Activated T-helper 2 cell treated with anti-CD3 and anti-CD28 coated beads, Interferon-gamma antibody, Interleukin-2, Interleukin-4, amounts not matched to agents 10 μg/mL and 5 μg/mL and 100 μg/mL, durations not matched to agents 14 hours and 24 hours and 36 hours (primary cell): ENCODE results near the gene WNT1. TPM values are rescaled to one million over a fixed set of nuclear protein-coding genes. Genes with fewer than 3 reads are reported as not detected.

Source experiments
- DNase-seq: peaks from one replicate; pipeline ENCODE4 v3.0.0; 2021; ENCODE audit warnings: low spot score
- H3K27ac Mint-ChIP-seq: one replicate; pipeline ENCODE4 v1.8.0; 2021; ENCODE audit warnings: mixed read lengths
- H3K27me3 Mint-ChIP-seq: one replicate; pipeline ENCODE4 v1.8.0; 2021; ENCODE audit warnings: low read depth, mixed read lengths
- H3K36me3 Mint-ChIP-seq: one replicate; pipeline ENCODE4 v1.8.0; 2021; ENCODE audit warnings: low read depth, mixed read lengths
- H3K4me1 Mint-ChIP-seq: one replicate; pipeline ENCODE4 v1.8.0; 2021; ENCODE audit warnings: low read depth, mixed read lengths
- H3K4me3 Mint-ChIP-seq: one replicate; pipeline ENCODE4 v1.8.0; 2021; ENCODE audit warnings: low read depth, mild to moderate bottlenecking, moderate library complexity, mixed read lengths
- H3K9me3 Mint-ChIP-seq: one replicate; pipeline ENCODE4 v1.8.0; 2021; ENCODE audit warnings: mixed read lengths
- intact Hi-C: fragments of 100-400 bp; cut with micrococcal nuclease; formaldehyde crosslinking; loops from one replicate; pipeline ENCODE4 v1.15.1; 2023
- total RNA-seq: library from RNA; stranded (reverse); gene quantifications from 2 replicates; pipeline ENCODE4 v1.2.3, GENCODE V29; 2022

The WNT1 gene
- total RNA-seq, 1 donor from 2014 or later: 0.66 TPM

GRCh38 chr12:49008943-49009342 lies 30.8 kb downstream of the WNT1 start:
- H3K36me3 Mint-ChIP-seq: peaks cover 30% of the 10 kb centered on the region
- no peak for DNase-seq
- H3K27ac Mint-ChIP-seq: no peak overlapping the region
- intact Hi-C loops: no loop called here
- H3K4me1 Mint-ChIP-seq: no peaks in the 10 kb centered on the region
- no peaks in the 10 kb centered on the region for H3K27me3 Mint-ChIP-seq
- no peaks in the 10 kb centered on the region for H3K9me3 Mint-ChIP-seq
- no peak overlapping the region for H3K4me3 Mint-ChIP-seq

DNA sequence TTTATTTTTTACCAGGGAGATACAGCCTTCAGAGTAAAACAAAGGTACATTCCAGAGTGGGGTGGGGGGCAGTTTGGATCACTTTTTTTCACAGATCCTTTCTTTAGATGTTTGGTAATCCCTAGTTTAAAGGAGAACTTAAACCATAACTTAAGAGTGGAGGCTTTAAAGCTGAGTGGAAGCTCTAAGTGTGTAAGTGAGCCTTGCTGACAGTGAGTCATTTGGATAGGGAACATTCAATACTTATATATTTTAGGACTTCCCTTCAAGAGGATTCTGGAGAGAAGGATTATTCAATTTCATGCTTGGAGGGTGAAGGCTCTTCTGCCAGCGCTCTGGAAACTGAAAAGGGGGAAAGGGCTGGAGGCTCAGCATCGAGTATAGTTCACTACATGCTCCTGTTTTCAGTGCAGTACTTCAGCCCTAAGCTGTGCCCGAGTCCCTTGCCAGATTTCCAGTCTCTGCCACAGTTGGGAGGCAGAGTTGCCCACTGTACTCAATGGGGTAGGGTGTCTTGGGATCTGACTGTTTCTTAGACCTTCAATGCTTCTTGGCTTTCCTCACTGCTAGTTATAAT lies 32.1 kb downstream of the WNT1 start:
- no peak overlapping the region for H3K4me3 Mint-ChIP-seq
- H3K27ac Mint-ChIP-seq: no peak overlapping the region
- no peaks in the 10 kb centered on the region for H3K9me3 Mint-ChIP-seq
- intact Hi-C loops: no loop called here
- no peak for DNase-seq
- H3K36me3 Mint-ChIP-seq: peaks cover 23% of the 10 kb centered on the region
- no peaks in the 10 kb centered on the region for H3K4me1 Mint-ChIP-seq
- H3K27me3 Mint-ChIP-seq: no peaks in the 10 kb centered on the region

GRCh38 chr12:49012739-49013138 lies 34.6 kb downstream of the WNT1 start:
- Mint-ChIP-seq H3K27me3 (no peaks in the 10 kb centered on the region), H3K4me1 (peaks cover 12% of the 10 kb centered on the region), H3K36me3 (peaks cover 31% of the 10 kb centered on the region), H3K9me3 (no peaks in the 10 kb centered on the region), H3K4me3 (no peak overlapping the region), H3K27ac (no peak overlapping the region)
- intact Hi-C loops: no loop called here
- no peak for DNase-seq

DNA sequence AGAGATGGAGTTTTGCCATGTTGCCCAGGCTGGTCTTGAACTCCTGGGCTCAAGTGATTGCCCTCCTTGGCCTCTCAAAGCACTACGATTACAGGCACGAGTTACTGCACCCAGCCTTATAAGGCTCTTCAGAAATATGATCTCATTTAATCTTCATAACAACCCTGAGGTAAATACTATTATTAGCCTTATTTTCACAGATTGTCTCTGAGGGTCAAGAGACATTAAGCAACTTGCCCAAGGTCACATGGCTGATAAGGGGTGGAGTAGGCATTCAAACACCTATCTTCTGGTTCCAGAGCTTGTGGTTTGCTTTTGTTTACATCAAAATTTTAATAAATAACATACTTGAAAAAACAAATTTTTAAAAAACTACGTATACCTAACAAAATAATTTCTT lies 35.3 kb downstream of the WNT1 start:
- Mint-ChIP-seq H3K27ac (no peak overlapping the region), H3K4me1 (peaks cover 14% of the 10 kb centered on the region), H3K36me3 (peaks cover 30% of the 10 kb centered on the region), H3K27me3 (no peaks in the 10 kb centered on the region), H3K9me3 (no peaks in the 10 kb centered on the region), H3K4me3 (no peak overlapping the region)
- intact Hi-C loops: no loop called here
- no peak for DNase-seq

GRCh38 chr12:49014547-49014946 lies 36.4 kb downstream of the WNT1 start:
- H3K36me3 Mint-ChIP-seq: peaks cover 30% of the 10 kb centered on the region
- H3K9me3 Mint-ChIP-seq: no peaks in the 10 kb centered on the region
- intact Hi-C loops: no loop called here
- no peak for DNase-seq
- no peaks in the 10 kb centered on the region for H3K27me3 Mint-ChIP-seq
- H3K4me1 Mint-ChIP-seq: peaks cover 20% of the 10 kb centered on the region
- no peak overlapping the region for H3K27ac Mint-ChIP-seq
- no peak overlapping the region for H3K4me3 Mint-ChIP-seq

GRCh38 chr12:49015196-49015595 lies 37.1 kb downstream of the WNT1 start:
- DNase-seq: no peak
- peaks cover 25% of the 10 kb centered on the region for H3K4me1 Mint-ChIP-seq
- no peak overlapping the region for H3K27ac Mint-ChIP-seq
- H3K36me3 Mint-ChIP-seq: peaks cover 30% of the 10 kb centered on the region
- H3K9me3 Mint-ChIP-seq: no peaks in the 10 kb centered on the region
- intact Hi-C loops: no loop called here
- H3K27me3 Mint-ChIP-seq: no peaks in the 10 kb centered on the region
- H3K4me3 Mint-ChIP-seq: no peak overlapping the region

- Mint-ChIP-seq H3K9me3 (no peaks in the 10 kb centered on the region), H3K4me3 (peak overlapping the region; percentile 90), H3K27ac (peak overlapping the region; percentile 93), H3K27me3 (no peaks in the 10 kb centered on the region), H3K36me3 (peaks cover 44% of the 10 kb centered on the region), H3K4me1 (peaks cover 25% of the 10 kb centered on the region)
- intact Hi-C loops: loop anchor here (1.0 kb wide), 4 partner anchors 22 to 165 kb away; partner anchors contain the start of gene TUBA1B
- no peak for DNase-seq
These were observed 39.8 kb downstream of the WNT1 start for GRCh38 chr12:49017891-49018260.

DNA sequence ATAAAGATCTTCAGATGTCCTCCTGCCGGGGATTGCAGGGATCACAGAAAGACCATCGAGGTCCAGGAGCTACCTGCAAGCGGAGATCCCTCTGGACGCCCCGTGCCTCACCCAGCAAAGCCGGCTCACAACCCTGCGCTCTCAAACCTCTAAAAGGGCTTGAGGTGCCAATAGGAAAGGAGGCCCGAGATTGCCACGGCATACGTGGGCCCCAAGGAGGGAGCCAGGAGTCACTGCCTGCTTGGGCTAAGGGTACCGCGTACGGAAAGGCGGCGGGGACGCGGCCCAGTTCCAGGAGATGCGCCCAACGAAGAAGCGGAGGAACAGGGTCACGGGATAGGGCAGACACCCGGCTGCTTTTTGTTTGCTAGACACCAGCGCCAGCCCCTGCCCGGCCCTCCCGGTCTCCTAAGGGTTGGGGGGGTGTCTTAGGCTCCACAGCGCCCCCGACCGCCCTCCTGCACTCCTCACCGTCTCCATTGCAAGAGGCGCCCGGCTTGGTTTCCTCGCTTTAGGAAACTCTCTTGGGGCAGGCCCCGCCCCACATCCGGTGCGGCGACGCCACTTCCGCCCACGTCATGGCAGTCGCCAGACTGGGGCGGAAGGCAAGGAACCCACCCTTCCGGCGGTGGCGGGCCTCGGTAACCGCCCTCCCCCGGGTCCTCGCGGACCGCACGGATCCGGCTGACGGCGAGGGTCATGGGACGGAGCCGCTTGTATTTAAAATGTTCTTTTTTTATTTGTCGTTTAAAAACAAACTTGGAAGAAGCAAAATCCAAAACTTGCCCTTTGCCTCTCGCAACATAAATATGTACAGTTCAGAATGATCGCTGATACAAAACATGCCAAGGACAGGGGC lies 40.4 kb downstream of the WNT1 start, which contains the start of gene PRKAG1:
Gene PRKAG1, minus strand, starts transcription at position 516 of the 859 bp plus-strand sequence. Its CDS starts 36 bp downstream, at position 480.
- Mint-ChIP-seq H3K4me3 (peak within 1 kb of the TSS; percentile 90), H3K27me3 (no peaks in the 10 kb centered on the region), H3K27ac (peak within 1 kb of the TSS; percentile 93), H3K9me3 (no peaks in the 10 kb centered on the region), H3K4me1 (peaks cover 25% of the 10 kb centered on the region), H3K36me3 (peaks cover 50% of the 10 kb centered on the region)
- intact Hi-C loops: loop anchor here (1.0 kb wide), 4 partner anchors 22 to 165 kb away; partner anchors contain the start of gene TUBA1B
- DNase-seq: peak; percentile 96

GRCh38 chr12:49019120-49019430 lies 41.0 kb downstream of the WNT1 start:
- peak overlapping the region; percentile 93 for H3K27ac Mint-ChIP-seq
- intact Hi-C loops: no loop called here

DNA sequence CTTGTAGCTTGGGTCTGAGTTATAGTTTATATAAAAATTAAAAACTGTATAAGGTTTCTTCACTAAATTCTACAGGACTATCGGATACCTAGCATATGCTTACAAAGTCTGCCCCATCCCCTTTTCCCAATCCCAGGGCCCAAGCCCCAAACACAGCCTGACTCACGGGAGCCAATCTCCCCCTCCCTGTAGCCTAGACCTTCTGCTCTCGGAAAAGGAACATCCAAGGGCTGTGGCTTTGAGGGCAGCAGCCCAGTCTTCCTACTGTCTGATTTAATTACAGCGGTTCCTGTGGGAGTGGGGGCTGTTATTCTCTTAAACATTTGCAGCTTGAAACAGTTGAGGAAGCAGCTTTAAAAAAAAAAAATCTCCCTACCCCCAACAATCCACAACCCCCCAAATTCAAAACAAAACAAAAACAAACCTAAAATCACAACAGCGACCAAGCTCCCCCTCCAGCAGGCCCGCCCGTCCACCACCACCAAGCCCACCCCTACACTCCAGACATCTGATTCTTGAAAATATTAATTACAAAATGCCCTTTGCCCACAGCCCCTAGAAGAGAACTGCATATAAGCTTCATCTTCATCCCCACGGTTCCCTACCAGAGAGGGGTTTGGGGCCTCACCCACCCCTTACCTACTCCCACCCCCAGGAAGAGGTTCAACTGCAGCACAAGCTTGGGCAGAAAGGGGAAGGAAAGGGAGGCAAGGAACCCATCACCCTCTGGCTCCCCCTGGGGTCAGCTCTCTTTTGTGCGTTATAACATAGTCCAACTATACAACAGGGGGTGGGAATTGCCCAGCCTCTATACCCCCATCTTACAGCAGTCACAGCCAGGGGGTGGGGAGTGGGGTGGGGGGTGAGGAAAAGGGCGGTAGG lies 41.6 kb downstream of the WNT1 start:
- Mint-ChIP-seq H3K9me3 (no peaks in the 10 kb centered on the region), H3K4me3 (peak overlapping the region; percentile 73), H3K4me1 (peaks cover 25% of the 10 kb centered on the region), H3K27ac (peak overlapping the region; percentile 83), H3K27me3 (no peaks in the 10 kb centered on the region), H3K36me3 (peaks cover 49% of the 10 kb centered on the region)
- DNase-seq: no peak
- intact Hi-C loops: no loop called here

More at GRCh38 chr12:49019120-49019430, 41.0 kb downstream of the WNT1 start:
- no peaks in the 10 kb centered on the region for H3K27me3 Mint-ChIP-seq
- peaks cover 52% of the 10 kb centered on the region for H3K36me3 Mint-ChIP-seq
- no peak for DNase-seq
- H3K4me3 Mint-ChIP-seq: peak overlapping the region; percentile 90
- H3K9me3 Mint-ChIP-seq: no peaks in the 10 kb centered on the region
- H3K4me1 Mint-ChIP-seq: peaks cover 25% of the 10 kb centered on the region

DNA sequence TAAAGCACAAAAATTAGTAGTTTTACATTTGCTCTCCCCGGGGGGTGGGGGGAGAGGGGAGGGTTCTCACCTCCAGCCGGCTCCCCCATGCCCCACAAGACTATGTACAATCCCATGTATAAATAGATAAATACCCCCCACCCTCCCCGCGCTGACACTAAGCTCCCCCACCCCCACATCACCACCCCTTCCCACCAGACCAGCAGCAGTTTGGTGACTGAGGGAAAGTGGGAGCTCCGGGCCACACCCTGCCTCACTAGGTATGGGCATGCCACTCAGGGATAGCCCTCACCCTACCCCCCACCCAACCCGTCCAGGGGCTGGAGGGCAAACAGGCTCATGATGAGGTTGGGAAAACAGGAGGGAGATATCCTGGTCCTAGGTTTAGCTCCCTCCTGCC lies 42.3 kb downstream of the WNT1 start:
- H3K9me3 Mint-ChIP-seq: no peaks in the 10 kb centered on the region
- intact Hi-C loops: no loop called here
- H3K4me1 Mint-ChIP-seq: peaks cover 25% of the 10 kb centered on the region
- no peaks in the 10 kb centered on the region for H3K27me3 Mint-ChIP-seq
- DNase-seq: no peak
- no peak overlapping the region for H3K4me3 Mint-ChIP-seq
- H3K27ac Mint-ChIP-seq: no peak overlapping the region
- peaks cover 51% of the 10 kb centered on the region for H3K36me3 Mint-ChIP-seq

GRCh38 chr12:49021292-49021915 lies 43.3 kb downstream of the WNT1 start:
- peaks cover 53% of the 10 kb centered on the region for H3K36me3 Mint-ChIP-seq
- H3K9me3 Mint-ChIP-seq: no peaks in the 10 kb centered on the region
- no peaks in the 10 kb centered on the region for H3K27me3 Mint-ChIP-seq
- no peak for DNase-seq
- H3K27ac Mint-ChIP-seq: no peak overlapping the region
- no peak overlapping the region for H3K4me3 Mint-ChIP-seq
- intact Hi-C loops: no loop called here
- H3K4me1 Mint-ChIP-seq: peaks cover 25% of the 10 kb centered on the region
